ENCODE measurements around the gene GGA2.

The GGA2 gene

GRCh38 chr16:23476289-23476688 lies 34.0 kb downstream of the GGA2 start:
- H2BK15ac ChIP-seq (ENCODE audit: low read depth, poor library complexity, severe bottlenecking), result no peak overlapping the region
- no peak overlapping the region for H3K23ac ChIP-seq (ENCODE audit: low read length in 2 of 2)
- no peak overlapping the region for H3K9ac ChIP-seq (ENCODE audit: low read length)
- H2AFZ ChIP-seq (ENCODE audit: low read depth, low read length), result no peak overlapping the region
- no peak overlapping the region for H2BK5ac ChIP-seq (ENCODE audit: low read depth, low read length, poor library complexity, severe bottlenecking)
- H3K4me3 ChIP-seq (ENCODE audit: insufficient read depth in 1 of 2, low read depth in 1 of 2, low read length in 2 of 2), result no peak overlapping the region
- no peaks in the 10 kb centered on the region for H3K4me1 ChIP-seq (ENCODE audit: control insufficient read depth, insufficient read depth, low read depth, low read length)
- no peak overlapping the region for H2BK12ac ChIP-seq (ENCODE audit: low read length in 2 of 2)
- H3K27me3 ChIP-seq (ENCODE audit: control insufficient read depth in 1 of 2, insufficient read depth in 1 of 2, low read length in 2 of 2), result no peaks in the 10 kb centered on the region
- no peak overlapping the region for H3K4ac ChIP-seq (ENCODE audit: low read depth in 1 of 2, low read length in 2 of 2)
- H3K18ac ChIP-seq (ENCODE audit: low read depth in 1 of 2, low read length in 2 of 2), result no peak overlapping the region
- peaks cover 23% of the 10 kb centered on the region for H3K79me1 ChIP-seq (replicated peaks; ENCODE audit: low read length, poor library complexity, severe bottlenecking)
- no peak overlapping the region for H2BK120ac ChIP-seq (ENCODE audit: low read depth, low read length)
- no peaks in the 10 kb centered on the region for H3K9me3 ChIP-seq (ENCODE audit: control insufficient read depth, low read length)
- WGBS, result 100% methylated on average over 1 of the region's 1 CpG
- no peak for DNase-seq
- H3K4me2 ChIP-seq (ENCODE audit: low read length, poor library complexity, severe bottlenecking), result no peak overlapping the region
- H3K27ac ChIP-seq (ENCODE audit: low read length, poor library complexity, severe bottlenecking), result no peak overlapping the region
- H2AK5ac ChIP-seq (ENCODE audit: low read length, severe bottlenecking), result no peak overlapping the region
- no peak overlapping the region for H4K91ac ChIP-seq (ENCODE audit: low read length)
- no peak overlapping the region for H4K8ac ChIP-seq (ENCODE audit: low read length)
- no peak overlapping the region for H3K14ac ChIP-seq (ENCODE audit: low read length in 2 of 2)
- peaks cover 62 to 80% of the 10 kb centered on the region in 2 experiments for H3K36me3 ChIP-seq (ENCODE audit: control insufficient read depth in 1 of 2, insufficient read depth in 2 of 2, low read depth in 1 of 2, low read length in 2 of 2)

- Histone ChIP-seq H3K9ac (ENCODE audit: low read length) (no peak overlapping the region), H3K79me1 (replicated peaks; ENCODE audit: low read length, poor library complexity, severe bottlenecking) (peaks cover 16% of the 10 kb centered on the region), H3K4me3 (ENCODE audit: insufficient read depth in 1 of 2, low read depth in 1 of 2, low read length in 2 of 2) (no peak overlapping the region), H2BK120ac (ENCODE audit: low read depth, low read length) (no peak overlapping the region), H2AK5ac (ENCODE audit: low read length, severe bottlenecking) (no peak overlapping the region), H2BK5ac (ENCODE audit: low read depth, low read length, poor library complexity, severe bottlenecking) (no peak overlapping the region), H3K4me1 (ENCODE audit: control insufficient read depth, insufficient read depth, low read depth, low read length) (peaks cover 4% of the 10 kb centered on the region), H2AFZ (ENCODE audit: low read depth, low read length) (no peak overlapping the region), H4K8ac (ENCODE audit: low read length) (no peak overlapping the region), H3K4ac (ENCODE audit: low read depth in 1 of 2, low read length in 2 of 2) (no peak overlapping the region), H3K9me3 (ENCODE audit: control insufficient read depth, low read length) (no peaks in the 10 kb centered on the region), H3K36me3 (ENCODE audit: control insufficient read depth in 1 of 2, insufficient read depth in 2 of 2, low read depth in 1 of 2, low read length in 2 of 2) (peaks cover 62 to 77% of the 10 kb centered on the region in 2 experiments), H3K4me2 (ENCODE audit: low read length, poor library complexity, severe bottlenecking) (no peak overlapping the region), H4K91ac (ENCODE audit: low read length) (no peak overlapping the region), H3K14ac (ENCODE audit: low read length in 2 of 2) (no peak overlapping the region), H3K27ac (ENCODE audit: low read length, poor library complexity, severe bottlenecking) (no peak overlapping the region), H2BK15ac (ENCODE audit: low read depth, poor library complexity, severe bottlenecking) (no peak overlapping the region), H2BK12ac (ENCODE audit: low read length in 2 of 2) (no peak overlapping the region), H3K18ac (ENCODE audit: low read depth in 1 of 2, low read length in 2 of 2) (no peak overlapping the region), H3K23ac (ENCODE audit: low read length in 2 of 2) (no peak overlapping the region), H3K27me3 (ENCODE audit: control insufficient read depth in 1 of 2, insufficient read depth in 1 of 2, low read length in 2 of 2) (no peaks in the 10 kb centered on the region)
- DNase-seq, result no peak
- 91% methylated on average over 6 of the region's 6 CpGs for WGBS
Measured at GRCh38 chr16:23469814-23470213, 40.5 kb downstream of the GGA2 start.

- Histone ChIP-seq H3K4me2 (ENCODE audit: low read length, poor library complexity, severe bottlenecking) (no peak overlapping the region), H2AK5ac (ENCODE audit: low read length, severe bottlenecking) (no peak overlapping the region), H3K36me3 (ENCODE audit: control insufficient read depth in 1 of 2, insufficient read depth in 2 of 2, low read depth in 1 of 2, low read length in 2 of 2) (peaks cover 56 to 72% of the 10 kb centered on the region in 2 experiments), H4K8ac (ENCODE audit: low read length) (no peak overlapping the region), H3K27ac (ENCODE audit: low read length, poor library complexity, severe bottlenecking) (no peak overlapping the region), H2BK120ac (ENCODE audit: low read depth, low read length) (no peak overlapping the region), H3K4me3 (ENCODE audit: insufficient read depth in 1 of 2, low read depth in 1 of 2, low read length in 2 of 2) (no peak overlapping the region), H3K4me1 (ENCODE audit: control insufficient read depth, insufficient read depth, low read depth, low read length) (peaks cover 4% of the 10 kb centered on the region), H3K18ac (ENCODE audit: low read depth in 1 of 2, low read length in 2 of 2) (no peak overlapping the region), H4K91ac (ENCODE audit: low read length) (no peak overlapping the region), H3K23ac (ENCODE audit: low read length in 2 of 2) (no peak overlapping the region), H2BK12ac (ENCODE audit: low read length in 2 of 2) (no peak overlapping the region), H2BK5ac (ENCODE audit: low read depth, low read length, poor library complexity, severe bottlenecking) (no peak overlapping the region), H3K27me3 (ENCODE audit: control insufficient read depth in 1 of 2, insufficient read depth in 1 of 2, low read length in 2 of 2) (no peaks in the 10 kb centered on the region), H2BK15ac (ENCODE audit: low read depth, poor library complexity, severe bottlenecking) (no peak overlapping the region), H3K4ac (ENCODE audit: low read depth in 1 of 2, low read length in 2 of 2) (no peak overlapping the region), H3K9ac (ENCODE audit: low read length) (no peak overlapping the region), H2AFZ (ENCODE audit: low read depth, low read length) (no peak overlapping the region), H3K79me1 (replicated peaks; ENCODE audit: low read length, poor library complexity, severe bottlenecking) (peaks cover 26% of the 10 kb centered on the region), H3K14ac (ENCODE audit: low read length in 2 of 2) (no peak overlapping the region), H3K9me3 (ENCODE audit: control insufficient read depth, low read length) (no peaks in the 10 kb centered on the region)
- 87% methylated on average over 3 of the region's 4 CpGs for WGBS
- peak; percentile 65 for DNase-seq
Measured at GRCh38 chr16:23466162-23466885, 44.0 kb downstream of the GGA2 start.

DNA sequence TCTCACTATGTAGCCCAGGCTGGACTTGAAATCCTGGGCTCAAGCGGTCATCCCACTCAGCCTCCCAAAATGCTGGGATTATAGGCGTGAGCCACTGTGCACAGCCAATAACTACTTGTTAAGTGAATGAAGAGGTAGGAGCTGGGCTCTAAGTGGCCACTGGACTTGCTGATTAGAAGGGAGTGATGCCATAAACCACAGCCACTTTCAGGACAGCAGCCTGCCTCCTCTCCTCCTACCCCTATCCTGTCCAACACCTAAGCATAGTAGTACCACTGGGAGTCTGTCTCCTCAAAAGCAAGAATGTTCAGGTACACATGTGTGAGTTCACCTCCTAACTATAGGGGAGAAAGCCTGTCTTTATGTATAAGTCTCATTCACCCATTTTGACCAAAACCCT lies 45.1 kb downstream of the GGA2 start:
- H2BK12ac ChIP-seq (ENCODE audit: low read length in 2 of 2), result no peak overlapping the region
- no peak overlapping the region for H3K4me3 ChIP-seq (ENCODE audit: insufficient read depth in 1 of 2, low read depth in 1 of 2, low read length in 2 of 2)
- no peak overlapping the region for H3K9ac ChIP-seq (ENCODE audit: low read length)
- peaks cover 4% of the 10 kb centered on the region for H3K4me1 ChIP-seq (ENCODE audit: control insufficient read depth, insufficient read depth, low read depth, low read length)
- H2BK120ac ChIP-seq (ENCODE audit: low read depth, low read length), result no peak overlapping the region
- no peak overlapping the region for H3K4ac ChIP-seq (ENCODE audit: low read depth in 1 of 2, low read length in 2 of 2)
- no peak overlapping the region for H4K91ac ChIP-seq (ENCODE audit: low read length)
- no peak for DNase-seq
- H3K14ac ChIP-seq (ENCODE audit: low read length in 2 of 2), result no peak overlapping the region
- H4K8ac ChIP-seq (ENCODE audit: low read length), result no peak overlapping the region
- H3K4me2 ChIP-seq (ENCODE audit: low read length, poor library complexity, severe bottlenecking), result no peak overlapping the region
- 100% methylated on average over 1 of the region's 2 CpGs for WGBS
- no peaks in the 10 kb centered on the region for H3K27me3 ChIP-seq (ENCODE audit: control insufficient read depth in 1 of 2, insufficient read depth in 1 of 2, low read length in 2 of 2)
- H2AFZ ChIP-seq (ENCODE audit: low read depth, low read length), result no peak overlapping the region
- peak overlapping the region; percentile 22 for H2BK5ac ChIP-seq (ENCODE audit: low read depth, low read length, poor library complexity, severe bottlenecking)
- no peak overlapping the region for H2AK5ac ChIP-seq (ENCODE audit: low read length, severe bottlenecking)
- no peak overlapping the region for H3K18ac ChIP-seq (ENCODE audit: low read depth in 1 of 2, low read length in 2 of 2)
- H3K9me3 ChIP-seq (ENCODE audit: control insufficient read depth, low read length), result no peaks in the 10 kb centered on the region
- no peak overlapping the region for H3K23ac ChIP-seq (ENCODE audit: low read length in 2 of 2)
- peaks cover 56 to 67% of the 10 kb centered on the region in 2 experiments for H3K36me3 ChIP-seq (ENCODE audit: control insufficient read depth in 1 of 2, insufficient read depth in 2 of 2, low read depth in 1 of 2, low read length in 2 of 2)
- no peak overlapping the region for H3K27ac ChIP-seq (ENCODE audit: low read length, poor library complexity, severe bottlenecking)
- H2BK15ac ChIP-seq (ENCODE audit: low read depth, poor library complexity, severe bottlenecking), result no peak overlapping the region
- H3K79me1 ChIP-seq (replicated peaks; ENCODE audit: low read length, poor library complexity, severe bottlenecking), result peaks cover 26% of the 10 kb centered on the region
